GM18505 (cell line): ENCODE measurements around the gene OTX2.

ENCODE experiments used
- ATAC-seq: cut with Tn5 transposase; IDR thresholded peaks from one replicate; pipeline ENCODE4 v1.9.1; 2021; ENCODE audit not compliant: unreplicated experiment
- POLR2A ChIP-seq: IDR thresholded peaks from 4 replicates; pipeline ENCODE4 v1.6.1; 2011; ENCODE audit warnings: borderline replicate concordance; ENCODE audit not compliant: insufficient read depth, insufficient read length; ENCODE audit errors: extremely low read depth

OTX2 gene

DNA sequence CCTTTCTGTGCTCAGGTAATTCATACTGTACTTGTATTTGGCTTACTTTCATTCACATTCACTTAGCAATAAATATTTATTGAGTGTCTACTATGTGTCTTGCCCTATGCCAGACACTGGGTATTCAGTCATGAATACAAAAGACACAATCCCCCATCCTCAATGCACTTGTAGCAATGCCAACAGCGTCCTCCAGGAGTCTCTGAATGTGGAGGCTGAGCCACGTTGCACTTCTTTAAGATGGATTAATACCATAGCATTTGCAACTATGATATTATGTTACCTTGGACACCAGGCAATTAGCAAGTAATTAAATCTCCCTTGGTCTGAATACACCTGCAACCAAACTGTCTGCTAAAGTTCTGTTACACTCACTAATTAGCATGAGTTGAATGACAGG, 58.8 kb downstream of the OTX2 start:
- ATAC-seq = no peak
- no peak for TF ChIP-seq POLR2A
